NCI-H187 (cell line): ENCODE data around the gene DIDO1.
A peak's percentile ranks its signal among the peaks of the same experiment; 100 is the strongest.

Experiments used
- DNase-seq, 2 experiments: peaks; one replicate each; lab custom pipeline; 2025; lab: John Stamatoyannopoulos, UW

Gene DIDO1

GRCh38 chr20:62951143-62951895, 25.0 kb upstream of the DIDO1 start:
- DNase-seq, result no peak

DNA sequence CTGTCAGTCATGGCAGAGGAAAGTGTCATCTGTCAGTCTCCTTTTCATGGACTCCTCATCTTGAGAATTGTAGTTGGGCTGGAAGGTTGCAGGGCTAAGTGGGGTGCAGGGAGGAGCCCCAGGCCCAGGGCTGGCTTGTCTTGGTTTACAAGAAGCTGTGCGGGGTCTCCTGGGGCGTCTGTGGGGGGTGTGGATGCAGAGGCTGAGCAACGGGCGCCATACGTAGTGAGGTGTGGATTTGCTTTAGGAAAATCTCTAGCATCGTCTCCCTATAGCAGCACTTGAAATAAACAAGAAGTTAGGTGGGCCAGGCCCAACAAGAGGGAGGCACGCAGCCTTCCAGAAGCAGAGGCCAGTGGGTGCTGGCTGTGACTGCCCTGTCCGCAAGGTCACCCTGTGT, 24.4 kb upstream of the DIDO1 start:
- DNase-seq, result no peak

- no peak for DNase-seq
These were observed 23.7 kb upstream of the DIDO1 start for GRCh38 chr20:62949962-62950361.

DNA sequence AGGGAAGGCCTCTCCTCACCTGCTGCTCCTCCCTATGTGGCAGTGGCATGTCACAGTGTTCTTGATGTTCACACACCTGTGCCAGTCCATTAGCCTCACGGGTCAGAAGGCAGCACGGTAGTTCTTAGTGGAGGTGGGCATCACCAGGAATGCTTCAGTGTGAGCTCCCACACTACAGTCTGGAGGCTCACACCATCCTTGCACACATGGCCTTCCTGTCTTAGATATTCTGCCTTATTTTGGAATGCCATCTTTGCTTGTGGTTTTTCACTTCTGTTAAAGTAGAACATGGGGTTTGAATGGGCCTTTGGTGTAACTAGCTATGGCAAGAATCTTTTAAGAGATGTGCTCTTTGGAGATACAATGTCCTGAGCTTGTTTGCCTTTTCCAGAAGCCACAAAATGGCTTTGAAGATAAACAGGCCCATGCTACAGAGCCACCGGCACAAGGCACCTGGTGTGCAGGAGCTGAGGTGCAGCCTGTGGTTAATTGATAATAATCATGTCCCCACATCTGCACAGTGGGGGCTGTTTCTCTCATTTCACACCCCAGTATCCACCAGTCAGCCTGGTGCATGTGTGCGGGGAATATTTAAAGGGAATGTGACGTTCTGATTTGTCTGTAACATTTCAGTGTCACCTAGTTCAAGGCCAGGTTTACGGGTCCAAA, 23.0 kb upstream of the DIDO1 start:
- DNase-seq, result no peak

- no peak for DNase-seq
These were observed 21.4 kb upstream of the DIDO1 start for GRCh38 chr20:62947532-62948300.

GRCh38 chr20:62946918-62947317, 20.6 kb upstream of the DIDO1 start:
- no peak for DNase-seq

- DNase-seq, result no peak
These were observed 19.6 kb upstream of the DIDO1 start for GRCh38 chr20:62945771-62946339.

- DNase-seq, result no peak
These were observed 18.4 kb upstream of the DIDO1 start for GRCh38 chr20:62944746-62945145.

- DNase-seq, result no peak
These were observed 17.9 kb upstream of the DIDO1 start for GRCh38 chr20:62944184-62944583.

- no peak for DNase-seq
These were observed 17.1 kb upstream of the DIDO1 start for GRCh38 chr20:62943396-62943795.

GRCh38 chr20:62942456-62942855, 16.2 kb upstream of the DIDO1 start:
- no peak for DNase-seq

- no peak for DNase-seq
These were observed 15.5 kb upstream of the DIDO1 start for GRCh38 chr20:62941792-62942191.

DNA sequence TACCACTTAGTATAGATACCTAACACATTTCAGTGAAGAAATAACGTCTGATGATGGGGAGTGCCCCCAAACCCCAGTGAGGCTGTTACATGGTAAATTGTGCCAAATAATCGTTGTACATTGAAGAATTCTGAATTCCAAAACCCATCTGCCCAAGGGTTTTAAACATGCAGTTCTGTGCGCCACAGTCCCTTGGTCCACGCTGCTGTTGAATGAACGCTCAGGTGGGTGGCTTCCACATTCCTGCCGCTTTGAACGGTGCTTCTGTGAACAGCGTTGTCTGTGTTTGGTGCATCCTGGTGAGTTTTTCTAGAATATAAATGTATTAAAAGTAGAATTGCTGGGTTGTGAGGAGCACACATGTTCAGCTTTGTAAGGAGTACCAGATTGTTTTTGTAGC, 14.6 kb upstream of the DIDO1 start:
- DNase-seq, result no peak

DNA sequence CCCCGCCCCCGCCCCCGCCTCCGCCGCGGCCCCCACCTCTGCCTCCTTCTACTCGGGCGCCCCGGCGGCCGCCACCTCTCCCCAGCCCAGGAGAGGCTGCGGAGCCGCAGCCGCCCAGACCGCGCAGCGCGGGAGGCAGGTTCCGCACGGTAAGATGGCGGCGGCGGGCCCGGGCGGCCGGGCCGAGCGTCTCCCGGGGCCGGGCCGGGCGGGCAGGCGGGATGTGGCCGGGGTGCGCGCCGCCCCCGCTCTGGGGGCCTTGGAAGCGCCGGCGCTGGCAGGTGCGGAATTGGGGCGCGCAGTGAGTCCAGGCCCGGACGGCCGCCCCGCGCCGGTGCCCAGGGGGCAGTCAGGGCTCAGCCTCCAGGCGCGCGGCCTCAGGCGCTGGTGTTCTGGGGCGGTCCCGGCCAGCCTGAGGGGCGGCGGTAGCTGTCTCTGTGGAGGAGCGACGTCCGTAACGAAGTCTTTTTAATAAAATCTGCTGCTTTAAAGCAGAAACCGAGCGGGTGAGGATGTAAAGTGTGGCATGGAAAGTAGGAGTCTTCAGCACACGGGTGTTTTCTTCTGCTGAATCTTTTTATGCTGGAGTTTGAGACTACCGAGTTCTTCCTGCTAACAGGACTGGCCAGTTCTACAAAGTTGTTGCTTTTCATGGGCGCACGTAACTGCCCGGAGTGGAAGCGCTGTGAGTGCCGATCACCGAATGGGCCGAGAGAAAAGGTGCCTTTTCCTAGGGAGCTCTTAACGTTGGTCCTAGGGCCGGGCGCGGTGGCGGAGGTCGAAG, 12.0 kb upstream of the DIDO1 start, which contains the start of gene GID8:
TSS of gene GID8 (plus strand) at position 43 of the 784 bp plus-strand sequence. CDS start 3,356 bp downstream, outside the sequence.
- no peak for DNase-seq

DNA sequence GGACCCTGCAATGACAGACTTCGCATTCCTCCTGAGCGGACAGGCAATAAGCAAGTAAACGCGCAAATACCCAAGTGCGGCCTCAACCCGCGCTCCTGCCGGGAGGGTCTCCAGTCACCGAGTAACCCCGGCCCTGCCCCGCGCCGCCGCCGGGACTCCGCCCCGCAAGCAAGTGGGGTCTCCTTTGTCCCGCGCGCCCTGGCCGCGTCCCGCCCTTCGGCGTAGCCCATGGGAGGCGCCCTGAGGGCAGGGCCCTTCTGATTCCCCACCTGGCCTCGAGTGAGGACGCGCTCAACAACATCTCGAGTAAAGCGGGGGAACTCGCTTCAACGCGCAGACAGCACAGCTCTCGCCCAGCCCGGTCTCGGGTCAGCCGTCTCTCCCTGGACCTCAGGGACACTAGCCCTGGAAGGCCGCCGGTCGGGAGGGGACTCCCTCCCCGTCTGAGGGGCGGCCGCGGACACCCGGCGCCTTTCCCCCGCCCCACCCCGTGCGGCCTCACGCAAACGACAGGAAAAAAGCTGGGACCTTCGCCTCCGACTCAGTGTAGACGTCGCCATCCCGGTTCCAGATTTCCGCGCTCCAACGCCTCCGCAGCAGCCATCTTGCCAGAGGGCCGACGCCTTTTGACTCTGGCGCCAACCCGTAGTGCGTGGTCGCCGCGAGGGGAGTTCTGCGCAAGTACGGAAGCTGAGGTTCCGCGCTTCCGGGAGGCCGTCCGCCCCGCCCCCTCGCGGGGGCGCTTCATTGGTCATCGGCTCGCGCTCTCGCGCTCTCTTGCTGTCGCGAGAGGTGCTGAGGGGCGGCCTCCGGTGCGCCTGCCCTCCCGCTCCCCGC, 11.2 kb upstream of the DIDO1 start:
- DNase-seq, result peak; percentile 89 to 91

- no peak for DNase-seq
These were observed 9.8 kb upstream of the DIDO1 start for GRCh38 chr20:62935968-62936585.

- no peak for DNase-seq
These were observed 9.1 kb upstream of the DIDO1 start for GRCh38 chr20:62935204-62935967.

- DNase-seq, result no peak
These were observed 7.7 kb upstream of the DIDO1 start for GRCh38 chr20:62933966-62934365.

- no peak for DNase-seq
These were observed 5.2 kb upstream of the DIDO1 start for GRCh38 chr20:62931464-62931863.
